GM13976 (cell line): Measurements from ENCODE around the gene NRP2.

Experiments
- DNase-seq: peaks from one replicate; pipeline ENCODE4 v3.0.0; 2012; ENCODE audit warnings: low spot score
- CTCF ChIP-seq: IDR thresholded peaks from 2 replicates; pipeline ENCODE4 v1.5.1; 2012; ENCODE audit warnings: borderline replicate concordance, mild to moderate bottlenecking; ENCODE audit not compliant: insufficient read depth; ENCODE audit errors: extremely low read depth, missing control alignments, control extremely low read depth
- in situ Hi-C: fragments of 300-500 bp; cut with MboI; formaldehyde crosslinking; loops from one replicate; pipeline ENCODE4 v1.12.0; 2022; ENCODE audit warnings: low sequenced_read_pairs, mixed read lengths, inconsistent platforms; ENCODE audit not compliant: unreplicated experiment

The NRP2 gene

GRCh38 chr2:205754285-205754923, 72.1 kb downstream of the NRP2 start:
- DNase-seq: no peak
- in situ Hi-C loops: no loop called here
- no peak for TF ChIP-seq CTCF

- no peak for DNase-seq
- in situ Hi-C loops: no loop called here
Observed at GRCh38 chr2:205754924-205755321, 72.6 kb downstream of the NRP2 start.

GRCh38 chr2:205755923-205756322, 73.6 kb downstream of the NRP2 start:
- in situ Hi-C loops: no loop called here
- no peak for DNase-seq
- TF ChIP-seq CTCF: no peak

More at GRCh38 chr2:205754924-205755321, 72.6 kb downstream of the NRP2 start:
- no peak for TF ChIP-seq CTCF

- DNase-seq: no peak
- in situ Hi-C loops: no loop called here
- TF ChIP-seq CTCF: no peak
Observed at GRCh38 chr2:205757271-205757670, 75.0 kb downstream of the NRP2 start.

- no peak for DNase-seq
- TF ChIP-seq CTCF: no peak
- in situ Hi-C loops: no loop called here
Observed at GRCh38 chr2:205758051-205758450, 75.8 kb downstream of the NRP2 start.

- TF ChIP-seq CTCF: no peak
- no peak for DNase-seq
- in situ Hi-C loops: no loop called here
Observed at GRCh38 chr2:205758500-205758899, 76.2 kb downstream of the NRP2 start.

GRCh38 chr2:205759257-205759656, 77.0 kb downstream of the NRP2 start:
- in situ Hi-C loops: no loop called here
- no peak for DNase-seq
- no peak for TF ChIP-seq CTCF
